ENCODE measurements around the gene ST3GAL2.

DNA sequence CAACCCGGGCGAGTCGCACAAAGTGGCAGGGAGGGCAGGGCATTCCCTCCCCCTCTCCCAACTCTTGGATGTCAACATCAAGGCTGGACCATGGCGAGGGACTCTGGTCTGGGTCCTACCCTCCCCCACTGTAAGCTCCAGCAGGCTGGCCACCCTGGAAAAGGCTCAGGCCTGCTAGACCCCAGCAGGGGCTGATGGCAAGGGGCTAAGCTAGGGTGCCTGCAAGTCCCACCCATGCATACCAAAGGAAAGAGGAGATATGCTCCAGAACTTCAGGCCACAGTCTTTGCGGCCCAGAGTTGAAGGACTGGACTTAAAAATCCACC is 19.9 kb downstream of the ST3GAL2 start:
- TF ChIP-seq POLR2AphosphoS5 (IDR thresholded peaks at IDR 0.05; ENCODE audit: borderline replicate concordance, low read depth, low read length) (no peak), EZH2 (IDR thresholded peaks at IDR 0.05) (no peak), FOXP2 (optimal IDR thresholded peaks at IDR 0.05; ENCODE audit: control extremely low read depth, extremely low read length, insufficient read depth) (no peak)

Data from SK-N-MC (cell line).